ENCODE results near the gene KLHL28.
"Not testable (repeated sequence)": the region's sequence is repeated elsewhere in the genome, so short reads cannot be mapped to it uniquely, and the experiment has no call there.

Gene KLHL28

GRCh38 chr14:44895716-44896115 is 66.0 kb downstream of the KLHL28 start:
- DNase-seq, result no peak

- DNase-seq, result no peak
Observed at GRCh38 chr14:44893535-44893934, 68.2 kb downstream of the KLHL28 start.

- not testable (repeated sequence) for DNase-seq
Observed at GRCh38 chr14:44891726-44892372, 69.9 kb downstream of the KLHL28 start.

DNA sequence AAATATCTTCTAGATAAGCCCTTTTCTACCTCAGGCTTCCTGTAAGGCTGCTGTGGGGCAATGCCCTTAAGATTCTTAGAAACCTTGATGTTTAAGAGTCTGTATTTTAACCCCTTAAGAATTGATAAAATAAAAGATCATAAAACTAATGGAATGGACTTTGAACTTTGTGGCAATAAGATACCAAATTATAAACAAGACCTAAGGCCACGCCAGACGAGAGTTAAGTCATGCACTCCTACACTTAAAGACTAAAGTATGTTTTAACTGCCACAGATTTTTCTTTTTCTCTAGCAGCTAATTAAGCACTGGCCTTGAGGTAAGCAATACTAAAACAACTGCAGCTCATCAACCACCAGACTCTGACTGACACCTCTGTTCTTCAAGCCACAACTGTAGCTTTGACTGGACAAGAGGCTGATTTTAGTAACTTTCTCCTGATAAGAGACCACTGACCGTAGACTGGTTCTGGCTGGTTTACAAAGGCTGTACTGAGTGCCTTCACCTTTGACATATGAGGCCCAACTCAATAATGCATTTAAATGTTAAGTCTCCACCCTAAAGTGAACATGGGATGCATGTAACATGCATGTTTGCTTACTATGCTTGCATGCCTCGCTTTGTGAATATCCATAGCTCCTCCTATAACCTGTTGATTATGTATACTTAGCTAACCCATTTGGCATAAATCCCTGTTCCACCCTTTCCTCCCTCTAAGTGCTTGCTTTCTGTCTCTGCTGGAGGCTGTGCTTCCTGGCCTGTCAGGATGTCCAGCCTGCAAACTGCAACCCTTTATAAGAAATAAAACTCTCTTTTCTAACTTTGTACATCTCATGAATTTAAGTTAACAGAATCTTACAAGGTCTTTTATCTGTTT is 71.9 kb downstream of the KLHL28 start:
- DNase-seq, result no peak

GRCh38 chr14:44887596-44887955 is 74.2 kb downstream of the KLHL28 start:
- no peak for DNase-seq

- DNase-seq, result no peak
Observed at GRCh38 chr14:44886860-44887595, 74.7 kb downstream of the KLHL28 start.

GRCh38 chr14:44880791-44881190 is 81.0 kb downstream of the KLHL28 start:
- no peak for DNase-seq
